SK-N-SH (cell line): ENCODE measurements around the gene DBNDD2. TPM values are rescaled to one million over a fixed set of nuclear protein-coding genes. Genes with fewer than 3 reads are reported as not detected.
A peak's percentile ranks its signal among the peaks of the same experiment; 100 is the strongest.

Experiments
- CTCF ChIA-PET: fragments of 300-600, 350-600 bp; formaldehyde crosslinking; extraction: SDS; loops from one replicate; lab custom pipeline; 2021; lab: Yijun Ruan, JAX
- POLR2A ChIA-PET: fragments of 350-600 bp; sonication (Branson Sonifier 250); formaldehyde crosslinking; extraction: SDS; loops from one replicate; lab custom pipeline; 2020; ENCODE audit warnings: antibody characterized with exemption, inconsistent platforms; lab: Yijun Ruan, JAX
- DNase-seq: peaks from one replicate; pipeline ENCODE4 v3.0.0; 2012
- H2AFZ ChIP-seq: fragments of 200-600 bp; sonication (generic); 2 replicates; pipeline ENCODE4 v1.8.1; 2016; ENCODE audit warnings: antibody characterized with exemption, mild to moderate bottlenecking, low read depth
- H3F3A ChIP-seq: fragments of 200-600 bp; sonication (generic); replicated peaks from 2 replicates; pipeline ENCODE3; 2016; ENCODE audit warnings: antibody characterized with exemption, mild to moderate bottlenecking; ENCODE audit not compliant: insufficient read depth
- H3K27ac ChIP-seq, 2 experiments: fragments of 200-500 bp in 1 of 2; fragments of 200-600 bp in 1 of 2; sonication (Bioruptor generic) in 1 of 2; sonication (generic), shearing (Covaris generic) in 1 of 2; 2 replicates each; pipeline versions ENCODE4 v1.5.1 to v1.6.1; 2014 to 2016; ENCODE audit warnings: low read depth in 2 of 2, inconsistent platforms in 1 of 2, low read length in 1 of 2, mild to moderate bottlenecking in 1 of 2, mixed read lengths in 1 of 2
- H3K27me3 ChIP-seq: fragments of 200-600 bp; sonication (generic), shearing (Covaris generic); 2 replicates; pipeline ENCODE4 v1.6.1; 2016; ENCODE audit warnings: mixed run types; ENCODE audit not compliant: insufficient read depth
- H3K36me3 ChIP-seq, 2 experiments: fragments of 200-500 bp in 1 of 2; fragments of 200-600 bp in 1 of 2; sonication (Bioruptor generic) in 1 of 2; sonication (generic) in 1 of 2; replicated peaks in 1 of 2; 2 replicates each; pipeline versions ENCODE3 to v1.5.1; 2014 to 2016; ENCODE audit warnings: low read length in 1 of 2, mild to moderate bottlenecking in 1 of 2; ENCODE audit not compliant: insufficient read depth in 2 of 2, control insufficient read depth in 1 of 2
- H3K4me1 ChIP-seq, 2 experiments: fragments of 200-500 bp in 1 of 2; fragments of 200-600 bp in 1 of 2; sonication (Bioruptor generic) in 1 of 2; sonication (generic), shearing (Covaris generic) in 1 of 2; 2 replicates each; pipeline versions ENCODE4 v1.5.1 to v1.6.1; 2014 to 2016; ENCODE audit warnings: low read depth in 1 of 2, low read length in 1 of 2, mixed run types in 1 of 2; ENCODE audit not compliant: insufficient read depth in 2 of 2, control insufficient read depth in 1 of 2
- H3K4me2 ChIP-seq: fragments of 200-600 bp; sonication (generic), shearing (Covaris generic); 2 replicates; pipeline ENCODE4 v1.6.1; 2017; ENCODE audit warnings: mixed run types
- H3K4me3 ChIP-seq, 2 experiments: fragments of 200-500 bp in 1 of 2; fragments of 200-600 bp in 1 of 2; sonication (Bioruptor generic) in 1 of 2; sonication (generic), shearing (Covaris generic) in 1 of 2; 2 replicates each; pipeline versions ENCODE4 v1.5.1 to v1.8.1; 2014 to 2016; ENCODE audit warnings: low read depth in 2 of 2, inconsistent platforms in 1 of 2, low read length in 1 of 2, mild to moderate bottlenecking in 1 of 2, mixed read lengths in 1 of 2, moderate library complexity in 1 of 2
- H3K79me2 ChIP-seq: fragments of 200-600 bp; sonication (generic); 2 replicates; pipeline ENCODE4 v1.8.1; 2017; ENCODE audit warnings: mild to moderate bottlenecking; ENCODE audit not compliant: insufficient read depth
- H3K9ac ChIP-seq: fragments of 200-600 bp; sonication (generic); 2 replicates; pipeline ENCODE4 v1.6.1; 2017; ENCODE audit warnings: mixed run types
- H3K9me2 ChIP-seq: fragments of 200-600 bp; sonication (generic); 2 replicates; pipeline ENCODE4 v1.6.1; 2017; ENCODE audit warnings: mixed run types
- H3K9me3 ChIP-seq: fragments of 200-600 bp; sonication (generic); 2 replicates; pipeline ENCODE4 v1.6.1; 2017; ENCODE audit warnings: mixed run types, mild to moderate bottlenecking, moderate library complexity
- H4K20me1 ChIP-seq: fragments of 200-600 bp; sonication (generic); 2 replicates; pipeline ENCODE4 v1.6.1; 2017; ENCODE audit warnings: mild to moderate bottlenecking, mixed run types; ENCODE audit not compliant: insufficient read depth
- CHD2 ChIP-seq: fragments of 150-350 bp; IDR thresholded peaks from 2 replicates; pipeline ENCODE4 v1.6.1; 2018; ENCODE audit warnings: low read length; ENCODE audit not compliant: partially characterized antibody
- CTCF ChIP-seq: fragments of 200-600 bp; sonication (generic); IDR thresholded peaks from 2 replicates; pipeline ENCODE4 v1.6.1; 2017; ENCODE audit warnings: antibody characterized with exemption, mild to moderate bottlenecking, moderate library complexity
- ELF1 ChIP-seq: IDR thresholded peaks from 2 replicates; pipeline ENCODE4 v1.4.0; 2012
- GATA2 ChIP-seq: sonication (generic); formaldehyde crosslinking; IDR thresholded peaks from 2 replicates; pipeline ENCODE4 v1.5.0; 2020; ENCODE audit warnings: mild to moderate bottlenecking, missing genetic modification reagents
- MEF2A ChIP-seq: IDR thresholded peaks from 2 replicates; pipeline ENCODE4 v1.4.0; 2012; ENCODE audit warnings: low read depth, borderline replicate concordance
- NFIC ChIP-seq: IDR thresholded peaks from 2 replicates; pipeline ENCODE4 v1.4.0; 2012; ENCODE audit warnings: borderline replicate concordance
- PBX3 ChIP-seq: IDR thresholded peaks from 2 replicates; pipeline ENCODE4; 2012
- RFX5 ChIP-seq: IDR thresholded peaks from 2 replicates; pipeline ENCODE4 v1.6.1; 2012; ENCODE audit warnings: mild to moderate bottlenecking, improper control_type of control experiment, low read length
- RXRA ChIP-seq: IDR thresholded peaks from 2 replicates; pipeline ENCODE4 v1.4.0; 2012; ENCODE audit warnings: low read depth, mild to moderate bottlenecking, borderline replicate concordance
- SIN3A ChIP-seq: IDR thresholded peaks from 2 replicates; pipeline ENCODE4 v1.6.1; 2012; ENCODE audit warnings: low read depth, mild to moderate bottlenecking, low read length, moderate library complexity, borderline replicate concordance
- SMC3 ChIP-seq: IDR thresholded peaks from 2 replicates; pipeline ENCODE4 v1.6.1; 2012; ENCODE audit warnings: low read depth, low read length, improper control_type of control experiment
- TAF1 ChIP-seq: IDR thresholded peaks from 2 replicates; pipeline ENCODE4 v1.6.1; 2012; ENCODE audit warnings: low read depth, mild to moderate bottlenecking, low read length, moderate library complexity, borderline replicate concordance
- TCF12 ChIP-seq: IDR thresholded peaks from 2 replicates; pipeline ENCODE4 v1.4.0; 2012
- USF1 ChIP-seq: IDR thresholded peaks from 2 replicates; pipeline ENCODE4 v1.4.0; 2012; ENCODE audit warnings: low read depth, borderline replicate concordance
- ZBTB33 ChIP-seq: IDR thresholded peaks from 2 replicates; pipeline ENCODE4 v1.4.0; 2012; ENCODE audit warnings: low read depth, borderline replicate concordance
- WGBS: methylation state at CpG from one replicate; pipeline ENCODE4 v1.1.6; 2017; ENCODE audit warnings: low lambda C conversion rate; 5-methylcytosine and 5-hydroxymethylcytosine counted together
- polyA plus RNA-seq, 3 experiments: library from polyadenylated mRNA; depleted of rRNA; stranded (reverse); fragments of >200 nt; gene quantifications; 2 replicates each; pipeline ENCODE4 v1.2.3, GENCODE V29; 2012

DBNDD2 gene
- polyA plus RNA-seq, 1 of the 3 experiments (the other 2 are of a cell fraction), result 22.4 TPM

GRCh38 chr20:45445805-45446562, 37.9 kb downstream of the DBNDD2 start:
- Histone ChIP-seq H3K9ac (no peak overlapping the region), H3K36me3 (no peaks in the 10 kb centered on the region), H3F3A (no peaks in the 10 kb centered on the region), H3K27me3 (peaks cover 13% of the 10 kb centered on the region; the same call in 1 of the 2 replicates), H3K4me2 (no peak overlapping the region), H3K9me2 (no peaks in the 10 kb centered on the region), H3K4me1 (no peaks in the 10 kb centered on the region), H4K20me1 (no peaks in the 10 kb centered on the region)
- WGBS, result 38% methylated on average over 7 of the region's 7 CpGs
- peak; percentile 53 for DNase-seq
- CTCF ChIA-PET, result interaction anchor here (0.8 to 5.7 kb wide), 11 partner anchors 8 to 153 kb away, joined by 3 to 56 read pairs (median 4); partner anchors contain the start of gene SYS1
- POLR2A ChIA-PET, result no interaction called here
- TF ChIP-seq CTCF (peak; percentile 52), MEF2A (no peak), PBX3 (no peak), ELF1 (no peak), NFIC (no peak)
- TF ChIP-seq, all 33 proteins: peak for 1
- no peak overlapping the region for H3K4me3 ChIP-seq
- H3K9me3 ChIP-seq, result no peaks in the 10 kb centered on the region
- no peaks in the 10 kb centered on the region for H3K79me2 ChIP-seq
- no peak overlapping the region for H3K27ac ChIP-seq
- H2AFZ ChIP-seq, result no peak overlapping the region

- Histone ChIP-seq H3K36me3 (no peaks in the 10 kb centered on the region), H3K9me2 (no peaks in the 10 kb centered on the region), H2AFZ (no peak overlapping the region), H3K27ac (no peak overlapping the region), H3K4me1 (no peaks in the 10 kb centered on the region), H3K9me3 (no peaks in the 10 kb centered on the region), H3K79me2 (no peaks in the 10 kb centered on the region), H3K4me3 (no peak overlapping the region), H3K27me3 (peaks cover 19% of the 10 kb centered on the region; the same call in 1 of the 2 replicates), H3K9ac (no peak overlapping the region), H3K4me2 (no peak overlapping the region), H4K20me1 (no peaks in the 10 kb centered on the region), H3F3A (no peaks in the 10 kb centered on the region)
- ChIA-PET CTCF (interaction anchor here (1.2 to 5.7 kb wide), 5 partner anchors 12 to 127 kb away, joined by 3 to 56 read pairs (median 5); partner anchors contain the start of gene SYS1), POLR2A (no interaction called here)
- 35% methylated on average over 6 of the region's 6 CpGs for WGBS
- no peak for DNase-seq
- TF ChIP-seq CHD2, result no peak
- no peak for TF ChIP-seq TCF12
- TF ChIP-seq SIN3A, result no peak
- TF ChIP-seq SMC3, result no peak
- no peak for TF ChIP-seq ZBTB33
- TF ChIP-seq GATA2 (CRISPR knock-in tag), result no peak
- no peak for TF ChIP-seq USF1
- TF ChIP-seq ELF1, result no peak
- TF ChIP-seq RFX5, result no peak
- TF ChIP-seq PBX3, result no peak
- TF ChIP-seq TAF1, result no peak
- TF ChIP-seq RXRA, result no peak
- no peak for TF ChIP-seq CTCF
Observed at GRCh38 chr20:45448270-45448669, 40.2 kb downstream of the DBNDD2 start.
